ENCODE results near the gene GALNT2.

The GALNT2 gene

DNA sequence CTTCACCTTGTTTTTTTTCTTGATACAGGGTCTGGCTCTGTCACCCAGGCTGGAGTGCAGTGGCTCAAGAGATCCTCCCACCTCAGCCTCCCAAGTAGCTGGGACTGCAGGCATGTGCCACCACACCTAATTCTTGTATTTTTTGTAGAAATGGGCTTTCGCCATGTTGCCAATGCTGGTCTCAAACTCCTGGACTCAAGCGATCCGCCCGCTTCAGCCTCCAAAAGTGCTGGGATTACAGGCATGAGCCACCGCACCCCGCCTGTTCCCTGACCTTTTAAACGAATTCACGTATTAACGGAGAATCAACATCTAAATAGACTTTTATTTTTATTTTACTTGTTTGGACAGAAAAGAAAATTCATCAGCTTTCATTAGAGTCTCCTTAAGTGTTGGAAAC is 254.3 kb downstream of the GALNT2 start:
- Histone ChIP-seq H3K4me1 (ENCODE audit: insufficient read depth, insufficient read length) (peaks cover 2% of the 10 kb centered on the region), H3K27me3 (ENCODE audit: insufficient read depth, insufficient read length) (no peaks in the 10 kb centered on the region)

GRCh38 chr1:230321741-230322420 is 254.8 kb downstream of the GALNT2 start:
- peaks cover 23% of the 10 kb centered on the region for H3K36me3 ChIP-seq (ENCODE audit: insufficient read depth, insufficient read length, low read length)
- TF ChIP-seq SUZ12 (IDR thresholded peaks at IDR 0.05; ENCODE audit: extremely low read depth, insufficient read depth, insufficient read length) (no peak), YY1 (IDR thresholded peaks at IDR 0.05; ENCODE audit: insufficient read depth, insufficient read length) (no peak), ZNF274 (IDR thresholded peaks at IDR 0.05; ENCODE audit: low read depth, low read length) (no peak)
- H3K9me3 ChIP-seq (ENCODE audit: insufficient read depth, low read length): no peaks in the 10 kb centered on the region
- H3K4me3 ChIP-seq (ENCODE audit: insufficient read length, low read depth): no peak overlapping the region
- peaks cover 2% of the 10 kb centered on the region for H3K4me1 ChIP-seq (ENCODE audit: insufficient read depth, insufficient read length)
- no peaks in the 10 kb centered on the region for H3K27me3 ChIP-seq (ENCODE audit: insufficient read depth, insufficient read length)
- DNase-seq (ENCODE audit: low read depth, low spot score): no peak
- H3K9ac ChIP-seq (ENCODE audit: insufficient read length, low read depth): no peak overlapping the region

More for the DNA sequence above, 254.3 kb downstream of the GALNT2 start:
- H3K9ac ChIP-seq (ENCODE audit: insufficient read length, low read depth): no peak overlapping the region
- no peak overlapping the region for H3K4me3 ChIP-seq (ENCODE audit: insufficient read length, low read depth)
- peaks cover 23% of the 10 kb centered on the region for H3K36me3 ChIP-seq (ENCODE audit: insufficient read depth, insufficient read length, low read length)
- H3K9me3 ChIP-seq (ENCODE audit: insufficient read depth, low read length): no peaks in the 10 kb centered on the region
- TF ChIP-seq ZNF274 (IDR thresholded peaks at IDR 0.05; ENCODE audit: low read depth, low read length) (no peak), YY1 (IDR thresholded peaks at IDR 0.05; ENCODE audit: insufficient read depth, insufficient read length) (no peak), SUZ12 (IDR thresholded peaks at IDR 0.05; ENCODE audit: extremely low read depth, insufficient read depth, insufficient read length) (no peak)
- no peak for DNase-seq (ENCODE audit: low read depth, low spot score)

DNA sequence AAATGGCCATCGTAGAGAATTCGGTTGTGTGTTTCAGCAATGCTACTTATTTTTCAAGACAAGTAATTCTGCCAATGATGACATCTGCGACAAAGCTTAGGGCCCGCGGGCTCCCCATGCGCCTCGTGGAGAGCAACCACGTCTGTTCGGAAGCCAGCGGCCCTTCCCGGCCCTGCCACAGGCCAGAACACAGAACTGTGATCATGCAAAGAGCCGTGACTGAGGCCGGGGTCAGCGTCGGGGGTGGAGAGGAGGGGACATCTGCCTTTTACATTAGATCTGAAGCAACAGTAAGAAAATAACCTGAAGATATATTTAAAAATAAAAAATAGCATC is 255.4 kb downstream of the GALNT2 start:
- H3K4me1 ChIP-seq (ENCODE audit: insufficient read depth, insufficient read length): peaks cover 3% of the 10 kb centered on the region
- H3K9ac ChIP-seq (ENCODE audit: insufficient read length, low read depth): no peak overlapping the region
- no peak for TF ChIP-seq ZNF274 (IDR thresholded peaks at IDR 0.05; ENCODE audit: low read depth, low read length)
- TF ChIP-seq YY1 (IDR thresholded peaks at IDR 0.05; ENCODE audit: insufficient read depth, insufficient read length): no peak
- no peak for TF ChIP-seq SUZ12 (IDR thresholded peaks at IDR 0.05; ENCODE audit: extremely low read depth, insufficient read depth, insufficient read length)
- H3K4me3 ChIP-seq (ENCODE audit: insufficient read length, low read depth): no peak overlapping the region
- H3K9me3 ChIP-seq (ENCODE audit: insufficient read depth, low read length): no peaks in the 10 kb centered on the region
- no peaks in the 10 kb centered on the region for H3K27me3 ChIP-seq (ENCODE audit: insufficient read depth, insufficient read length)
- no peak for DNase-seq (ENCODE audit: low read depth, low spot score)
- H3K36me3 ChIP-seq (ENCODE audit: insufficient read depth, insufficient read length, low read length): peaks cover 23% of the 10 kb centered on the region

DNA sequence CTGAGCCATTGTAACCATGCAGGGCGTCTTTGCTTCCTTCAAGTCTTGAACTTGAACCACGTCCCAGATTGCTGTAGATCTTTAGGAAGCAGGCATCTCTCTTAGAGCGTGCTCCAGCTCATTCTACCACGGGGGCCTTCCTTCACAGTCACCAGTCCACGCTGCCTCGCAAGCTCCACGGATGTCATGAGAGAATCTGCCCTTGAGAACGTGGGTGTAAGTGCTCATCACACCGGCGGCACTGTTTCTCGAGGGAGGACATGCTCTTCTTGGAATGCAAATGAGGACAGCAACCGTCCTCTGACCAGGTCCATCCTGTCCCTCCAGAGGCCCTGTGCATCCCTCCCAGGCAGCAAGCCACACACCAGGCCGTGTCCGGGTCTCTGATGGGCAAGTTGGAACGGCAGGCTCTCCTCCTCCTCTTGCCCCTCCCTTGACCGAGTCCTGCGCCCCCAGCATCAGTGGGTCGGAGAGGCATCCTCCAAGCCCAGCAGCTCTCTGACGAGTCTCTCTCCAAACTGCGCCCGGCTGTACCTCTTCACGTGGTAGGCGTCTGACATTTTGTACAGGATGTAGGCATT is 256.0 kb downstream of the GALNT2 start:
- Histone ChIP-seq H3K27me3 (ENCODE audit: insufficient read depth, insufficient read length) (no peaks in the 10 kb centered on the region), H3K9me3 (ENCODE audit: insufficient read depth, low read length) (no peaks in the 10 kb centered on the region), H3K9ac (ENCODE audit: insufficient read length, low read depth) (no peak overlapping the region), H3K36me3 (ENCODE audit: insufficient read depth, insufficient read length, low read length) (peaks cover 23% of the 10 kb centered on the region), H3K4me1 (ENCODE audit: insufficient read depth, insufficient read length) (peaks cover 5% of the 10 kb centered on the region), H3K4me3 (ENCODE audit: insufficient read length, low read depth) (no peak overlapping the region)
- DNase-seq (ENCODE audit: low read depth, low spot score): no peak
- TF ChIP-seq SUZ12 (IDR thresholded peaks at IDR 0.05; ENCODE audit: extremely low read depth, insufficient read depth, insufficient read length) (no peak), YY1 (IDR thresholded peaks at IDR 0.05; ENCODE audit: insufficient read depth, insufficient read length) (no peak), ZNF274 (IDR thresholded peaks at IDR 0.05; ENCODE audit: low read depth, low read length) (no peak)

GRCh38 chr1:230323686-230324085 is 256.6 kb downstream of the GALNT2 start:
- Histone ChIP-seq H3K4me3 (ENCODE audit: insufficient read length, low read depth) (no peak overlapping the region), H3K27me3 (ENCODE audit: insufficient read depth, insufficient read length) (no peaks in the 10 kb centered on the region), H3K4me1 (ENCODE audit: insufficient read depth, insufficient read length) (peaks cover 5% of the 10 kb centered on the region), H3K9ac (ENCODE audit: insufficient read length, low read depth) (no peak overlapping the region), H3K9me3 (ENCODE audit: insufficient read depth, low read length) (no peaks in the 10 kb centered on the region), H3K36me3 (ENCODE audit: insufficient read depth, insufficient read length, low read length) (peaks cover 23% of the 10 kb centered on the region)
- DNase-seq (ENCODE audit: low read depth, low spot score): no peak
- TF ChIP-seq YY1 (IDR thresholded peaks at IDR 0.05; ENCODE audit: insufficient read depth, insufficient read length): no peak
- TF ChIP-seq SUZ12 (IDR thresholded peaks at IDR 0.05; ENCODE audit: extremely low read depth, insufficient read depth, insufficient read length): no peak
- no peak for TF ChIP-seq ZNF274 (IDR thresholded peaks at IDR 0.05; ENCODE audit: low read depth, low read length)

DNA sequence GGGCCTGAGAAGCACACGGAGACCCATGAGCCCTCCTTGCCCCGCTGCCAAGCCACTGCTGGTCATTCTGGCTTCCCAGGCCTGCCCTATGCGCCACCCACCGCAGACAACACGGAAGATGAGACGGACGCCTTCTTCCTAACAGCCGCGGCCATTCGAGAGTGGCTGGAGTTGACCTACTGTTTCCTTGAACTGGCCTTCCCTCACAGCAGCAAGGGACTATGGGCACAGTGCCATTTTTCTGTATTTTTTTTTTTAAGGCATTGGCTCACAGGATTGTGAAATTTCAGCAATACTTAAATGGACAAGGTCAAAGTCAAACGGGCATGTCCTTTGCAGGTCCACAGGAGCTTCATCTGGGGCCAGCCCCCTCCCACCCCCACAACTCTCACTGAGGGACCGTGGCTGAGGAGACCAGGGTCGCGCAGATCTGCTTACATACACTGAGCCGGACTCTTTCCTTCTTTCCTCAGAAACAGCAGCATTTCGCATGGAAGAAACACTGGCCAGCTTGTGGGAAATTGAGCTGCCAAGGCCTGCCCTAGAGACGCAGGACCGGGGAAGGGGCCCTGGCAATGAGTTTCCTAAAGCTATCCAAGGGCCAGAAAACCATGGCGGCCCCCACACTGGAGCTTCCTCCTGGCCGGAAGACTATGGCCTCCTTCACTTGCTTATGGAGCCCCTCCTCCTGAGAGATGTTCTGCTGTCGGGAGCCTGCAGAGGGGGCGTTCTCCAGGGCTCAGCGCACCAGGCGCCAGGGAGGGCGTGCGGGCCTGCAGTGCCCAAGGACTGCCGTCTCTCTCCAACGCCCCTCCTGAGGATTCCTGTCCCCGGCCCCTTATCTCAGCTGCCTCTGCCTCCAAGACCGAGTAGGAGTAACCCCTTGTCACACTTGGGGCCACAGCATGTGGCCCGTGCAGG is 260.2 kb downstream of the GALNT2 start:
- Histone ChIP-seq H3K36me3 (ENCODE audit: insufficient read depth, insufficient read length, low read length) (peaks cover 20% of the 10 kb centered on the region), H3K27me3 (ENCODE audit: insufficient read depth, insufficient read length) (no peaks in the 10 kb centered on the region)

DNA sequence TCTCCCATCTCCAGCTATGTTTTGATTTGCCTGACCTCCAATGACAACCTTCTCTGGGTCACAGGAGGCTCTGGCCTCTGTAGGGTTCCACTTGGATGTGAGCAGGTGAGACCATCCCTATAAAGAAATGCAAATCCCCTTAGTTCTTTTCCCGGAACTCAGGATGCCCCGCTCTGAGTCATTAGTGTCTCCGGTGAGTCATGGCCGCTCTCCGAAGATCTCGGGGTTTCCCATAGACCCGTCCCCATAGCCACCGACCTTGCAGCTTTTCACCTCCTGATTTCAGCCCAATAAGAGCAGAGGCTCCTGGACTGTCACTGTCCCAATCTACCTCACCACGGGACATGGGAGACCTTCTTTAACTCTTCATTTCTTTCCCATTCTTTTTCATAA is 260.9 kb downstream of the GALNT2 start:
- H3K9ac ChIP-seq (ENCODE audit: insufficient read length, low read depth): no peak overlapping the region
- no peak overlapping the region for H3K4me3 ChIP-seq (ENCODE audit: insufficient read length, low read depth)
- peaks cover 17% of the 10 kb centered on the region for H3K36me3 ChIP-seq (ENCODE audit: insufficient read depth, insufficient read length, low read length)
- peak; percentile 39 for DNase-seq (ENCODE audit: low read depth, low spot score)
- H3K4me1 ChIP-seq (ENCODE audit: insufficient read depth, insufficient read length): peaks cover 8% of the 10 kb centered on the region
- H3K9me3 ChIP-seq (ENCODE audit: insufficient read depth, low read length): no peaks in the 10 kb centered on the region
- H3K27me3 ChIP-seq (ENCODE audit: insufficient read depth, insufficient read length): no peaks in the 10 kb centered on the region
- TF ChIP-seq SUZ12 (IDR thresholded peaks at IDR 0.05; ENCODE audit: extremely low read depth, insufficient read depth, insufficient read length) (no peak), ZNF274 (IDR thresholded peaks at IDR 0.05; ENCODE audit: low read depth, low read length) (no peak), YY1 (IDR thresholded peaks at IDR 0.05; ENCODE audit: insufficient read depth, insufficient read length) (no peak)

More for the DNA sequence above, 260.2 kb downstream of the GALNT2 start:
- peaks cover 3% of the 10 kb centered on the region for H3K4me1 ChIP-seq (ENCODE audit: insufficient read depth, insufficient read length)
- H3K9me3 ChIP-seq (ENCODE audit: insufficient read depth, low read length): no peaks in the 10 kb centered on the region
- no peak overlapping the region for H3K4me3 ChIP-seq (ENCODE audit: insufficient read length, low read depth)
- H3K9ac ChIP-seq (ENCODE audit: insufficient read length, low read depth): no peak overlapping the region
- TF ChIP-seq SUZ12 (IDR thresholded peaks at IDR 0.05; ENCODE audit: extremely low read depth, insufficient read depth, insufficient read length) (no peak), ZNF274 (IDR thresholded peaks at IDR 0.05; ENCODE audit: low read depth, low read length) (no peak), YY1 (IDR thresholded peaks at IDR 0.05; ENCODE audit: insufficient read depth, insufficient read length) (no peak)
- no peak for DNase-seq (ENCODE audit: low read depth, low spot score)
